Activated naive CD4-positive, alpha-beta T cell (primary cell): ENCODE data around the gene TLX1.

Experiments used
- DNase-seq, 4 experiments: peaks; one replicate each; lab custom pipeline; 2025; lab: John Stamatoyannopoulos, UW

The TLX1 gene

DNA sequence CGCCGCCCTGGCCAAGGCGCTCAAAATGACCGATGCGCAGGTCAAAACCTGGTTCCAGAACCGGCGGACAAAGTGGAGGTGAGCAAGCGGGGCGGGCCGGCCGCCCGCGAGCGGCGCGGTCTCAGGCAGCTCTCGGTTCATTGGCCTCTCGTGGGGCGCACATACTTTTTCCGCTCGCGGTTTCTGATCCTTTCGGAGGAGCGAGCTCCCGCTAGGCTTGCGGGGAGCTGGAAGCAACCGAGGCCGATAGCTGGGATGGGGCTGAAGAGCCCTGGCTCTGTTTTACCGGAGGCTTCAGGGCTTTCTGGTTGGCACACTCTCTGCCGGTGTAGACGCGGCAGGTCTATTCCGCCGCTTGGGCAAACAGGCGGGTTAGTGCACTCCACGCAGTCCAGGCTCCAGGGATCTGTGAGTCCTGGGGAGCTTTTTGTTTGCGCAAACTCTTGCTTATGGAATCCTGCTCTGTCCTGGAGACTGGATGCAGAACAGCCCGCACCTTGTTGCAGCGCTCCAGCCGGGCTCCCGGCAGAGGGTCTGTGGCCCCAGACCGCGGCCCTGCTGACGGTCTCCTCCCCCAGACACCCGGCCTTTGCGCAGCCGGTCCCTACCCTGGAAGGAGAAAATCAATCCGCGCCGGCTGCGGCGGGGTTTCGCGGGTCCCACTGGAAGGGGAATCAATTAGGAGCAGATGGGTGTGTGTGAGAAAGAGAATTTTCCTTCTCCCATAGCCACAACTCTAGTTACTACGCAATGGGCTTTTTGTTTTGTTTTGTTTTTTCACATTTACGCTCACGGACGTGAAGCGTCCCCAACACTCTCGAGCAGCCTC lies 3.4 kb downstream of the TLX1 start:
- DNase-seq = no peak

DNA sequence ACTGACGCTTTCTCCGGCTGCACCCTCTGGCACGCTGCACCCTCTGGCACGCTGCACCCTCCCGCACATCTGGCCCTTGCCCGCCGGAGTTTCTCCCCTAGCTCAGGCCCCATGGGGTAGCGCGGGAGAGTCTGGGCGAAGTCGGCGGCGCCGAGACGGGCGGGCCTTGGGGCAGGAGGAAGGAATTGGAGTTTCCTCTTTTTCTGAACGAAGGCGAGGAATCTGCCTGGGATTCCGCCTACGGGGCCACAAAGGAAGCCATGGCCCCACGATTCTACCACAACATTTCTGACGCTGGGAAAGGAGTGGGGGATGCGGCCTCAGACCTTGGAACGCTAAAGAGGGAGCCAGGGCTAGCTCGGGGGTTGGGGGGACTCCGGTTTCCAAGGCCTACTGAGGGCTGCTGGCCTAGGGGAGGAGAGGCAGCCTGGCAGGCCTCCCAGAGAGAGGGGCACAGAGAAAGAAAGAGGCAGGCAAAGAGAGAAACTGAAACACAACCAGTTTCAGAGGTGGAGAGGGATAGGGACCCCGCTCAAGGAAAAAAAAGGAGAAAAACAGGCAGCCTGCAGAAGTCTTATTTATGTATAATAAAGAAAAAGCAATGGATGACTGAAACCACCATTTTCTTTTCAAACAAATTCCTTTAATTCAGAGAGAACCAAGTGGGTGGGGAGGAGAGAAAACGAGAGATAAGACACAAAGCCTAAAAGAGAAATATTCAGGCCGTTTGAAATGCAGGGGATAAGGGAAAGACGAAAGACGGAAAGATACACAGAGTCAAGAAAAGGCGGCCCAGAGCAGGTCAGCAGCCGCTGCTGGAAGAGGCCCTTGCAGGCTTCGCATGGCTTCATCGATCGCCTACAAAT lies 4.3 kb downstream of the TLX1 start:
- DNase-seq = no peak

DNA sequence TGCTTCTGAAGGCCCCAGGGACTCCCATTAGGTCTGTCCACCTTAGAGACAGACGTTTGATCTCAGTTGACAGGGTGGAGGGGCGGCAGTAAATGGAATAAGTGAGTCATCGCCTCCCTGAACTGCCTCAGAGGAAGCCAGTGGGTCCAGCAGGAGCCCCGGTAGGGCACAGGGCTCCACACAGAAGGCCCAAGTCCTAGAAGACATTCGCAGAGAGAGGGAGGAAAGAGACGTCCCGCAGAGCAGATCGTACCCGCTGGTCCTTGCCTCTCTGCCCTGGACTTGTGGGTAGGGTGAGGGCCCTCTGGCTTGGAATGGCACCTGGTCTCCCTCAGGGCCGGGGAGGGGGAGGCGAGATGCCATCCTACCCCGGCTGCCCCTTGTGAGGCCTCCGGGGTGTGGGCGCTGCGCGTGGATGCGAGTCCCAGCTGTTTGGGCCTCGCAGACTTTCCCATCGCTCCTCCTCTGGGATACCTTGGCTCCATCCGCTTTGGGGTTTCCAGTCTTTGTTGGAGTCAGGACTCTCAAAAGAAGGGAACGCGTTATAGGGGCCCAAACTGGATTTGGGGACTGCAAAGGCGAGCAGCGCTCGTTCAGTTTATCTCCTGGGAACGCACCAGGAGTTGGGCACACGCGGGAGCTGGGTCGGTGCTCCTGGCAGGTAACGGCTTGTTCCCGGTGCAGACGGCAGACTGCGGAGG lies 5.1 kb downstream of the TLX1 start:
- no peak for DNase-seq

DNA sequence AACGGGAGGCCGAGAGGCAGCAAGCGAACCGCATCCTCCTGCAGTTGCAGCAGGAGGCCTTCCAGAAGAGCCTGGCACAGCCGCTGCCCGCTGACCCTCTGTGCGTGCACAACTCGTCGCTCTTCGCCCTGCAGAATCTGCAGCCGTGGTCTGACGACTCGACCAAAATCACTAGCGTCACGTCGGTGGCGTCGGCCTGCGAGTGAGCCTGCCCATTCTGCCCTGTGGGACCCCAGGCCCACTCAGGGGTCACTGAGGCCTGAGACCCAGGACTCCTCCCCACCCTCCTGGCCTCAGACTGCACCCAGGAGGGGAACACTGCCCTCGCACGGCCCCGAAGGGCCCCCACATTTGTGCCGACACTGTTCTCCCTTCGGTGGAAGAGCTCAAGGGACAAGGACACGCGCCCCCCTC lies 5.6 kb downstream of the TLX1 start:
- no peak for DNase-seq

DNA sequence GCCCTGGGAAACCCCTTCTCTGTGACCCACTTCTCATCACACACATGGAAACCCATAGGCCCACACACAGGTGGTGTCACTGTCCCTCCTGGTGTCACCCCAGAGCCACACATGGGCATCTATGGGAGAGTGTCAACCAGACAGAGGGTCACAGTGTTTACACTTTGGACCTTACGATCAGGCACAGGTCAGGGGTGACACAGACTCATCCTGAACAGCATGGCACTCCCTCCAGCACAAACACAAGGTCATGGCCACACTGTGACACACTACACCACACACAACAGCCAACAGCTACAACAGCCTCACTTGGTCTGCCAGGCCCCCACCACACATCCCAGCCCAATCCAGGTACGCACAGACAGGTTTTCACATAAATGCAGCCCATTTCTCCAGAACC lies 6.2 kb downstream of the TLX1 start:
- no peak for DNase-seq

DNA sequence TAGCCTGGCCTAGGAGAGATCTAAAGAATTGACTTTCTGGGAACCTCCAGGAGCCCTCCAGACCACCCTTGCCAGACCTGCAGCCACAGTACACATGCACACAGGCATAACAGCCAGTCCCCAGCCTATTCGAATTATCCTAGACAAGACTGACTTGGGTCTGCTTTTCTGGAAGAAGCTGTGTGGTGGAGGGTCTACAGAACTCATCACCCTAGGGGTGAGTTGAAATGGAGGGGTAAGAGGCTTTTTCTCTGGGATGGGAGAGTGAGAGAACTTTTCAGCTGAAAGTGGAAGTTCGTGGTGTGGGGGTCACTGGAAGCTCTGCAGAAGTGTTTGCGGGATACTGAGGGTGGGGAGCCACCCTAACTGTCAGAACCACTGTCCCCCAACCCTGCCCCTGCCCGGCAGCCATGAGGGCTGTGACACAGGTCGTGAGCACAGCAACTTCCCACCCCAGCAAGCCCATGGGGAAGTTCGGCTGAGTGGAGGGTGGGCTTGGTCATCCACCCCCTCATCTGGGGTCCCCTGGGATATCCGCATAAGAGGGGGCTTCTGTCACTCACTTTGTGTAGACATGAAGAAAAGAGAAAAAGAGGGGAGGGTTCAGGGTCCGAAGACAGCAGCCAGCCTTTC lies 7.8 kb downstream of the TLX1 start:
- DNase-seq = no peak

DNA sequence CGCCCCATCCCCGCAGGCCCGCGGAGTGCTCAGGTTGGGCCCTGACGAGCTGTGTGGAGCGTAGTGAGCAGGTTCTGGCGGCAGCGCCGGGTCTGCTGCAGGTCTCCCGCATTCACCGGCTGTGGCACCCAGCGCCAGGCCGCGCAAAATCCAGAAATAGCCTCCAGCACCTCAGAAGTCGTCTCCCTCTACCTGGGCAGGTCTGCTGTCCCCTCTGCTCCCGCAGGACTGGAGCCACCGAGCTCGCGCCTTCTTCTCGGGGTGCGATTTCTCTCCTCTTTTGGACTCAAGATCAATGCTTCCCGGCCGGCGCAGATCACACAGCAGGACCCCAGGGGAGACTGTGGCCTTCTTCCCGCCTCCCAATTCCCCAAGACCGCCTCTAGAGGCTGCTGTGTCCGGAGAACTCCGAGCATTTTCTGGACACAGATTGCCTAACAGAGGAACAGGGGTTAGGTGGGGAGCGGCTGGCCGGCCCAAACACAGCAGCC lies 8.4 kb downstream of the TLX1 start:
- DNase-seq = no peak

DNA sequence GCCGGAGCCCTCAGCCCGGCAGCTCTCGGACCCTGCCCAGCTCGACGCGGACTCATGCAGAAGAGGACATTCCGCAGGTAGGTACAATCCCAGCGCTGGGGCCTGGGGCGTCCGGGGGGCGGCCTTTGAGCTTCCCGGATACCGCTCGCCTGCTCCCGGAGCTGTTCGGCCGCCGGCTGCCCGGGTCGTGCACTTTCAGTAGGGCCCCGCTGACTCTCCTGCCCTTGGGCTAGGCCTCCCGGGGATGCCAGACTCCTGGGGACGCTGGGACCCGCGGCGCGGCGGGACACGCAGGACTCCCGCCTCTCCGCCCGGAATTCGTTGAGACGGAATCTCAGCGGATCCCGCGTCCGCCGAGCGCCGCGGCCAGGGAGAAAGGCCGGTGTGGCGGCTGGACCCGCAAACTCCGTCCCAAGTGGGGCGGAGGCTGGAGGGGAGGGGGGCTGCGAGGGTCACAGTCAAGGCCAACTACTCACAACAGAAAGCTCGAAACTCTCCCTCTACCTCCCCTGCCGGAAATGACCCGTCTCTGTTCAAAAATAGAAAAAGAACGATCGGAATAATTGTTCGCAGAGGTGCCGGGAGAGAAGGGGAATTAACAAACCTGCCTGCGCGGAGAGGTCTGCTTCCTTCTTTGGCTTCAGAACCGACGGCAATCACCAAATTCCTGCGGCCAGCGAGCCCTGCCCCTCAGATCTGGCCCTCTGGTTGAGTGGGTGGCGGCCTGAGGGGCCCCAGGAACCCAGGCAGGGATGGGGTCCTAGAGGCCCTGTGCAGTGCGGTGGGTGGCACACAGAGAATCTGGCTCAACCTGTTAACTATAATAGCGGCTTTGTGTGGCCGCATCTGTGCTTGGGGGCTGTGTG lies 9.2 kb downstream of the TLX1 start:
- DNase-seq = no peak

DNA sequence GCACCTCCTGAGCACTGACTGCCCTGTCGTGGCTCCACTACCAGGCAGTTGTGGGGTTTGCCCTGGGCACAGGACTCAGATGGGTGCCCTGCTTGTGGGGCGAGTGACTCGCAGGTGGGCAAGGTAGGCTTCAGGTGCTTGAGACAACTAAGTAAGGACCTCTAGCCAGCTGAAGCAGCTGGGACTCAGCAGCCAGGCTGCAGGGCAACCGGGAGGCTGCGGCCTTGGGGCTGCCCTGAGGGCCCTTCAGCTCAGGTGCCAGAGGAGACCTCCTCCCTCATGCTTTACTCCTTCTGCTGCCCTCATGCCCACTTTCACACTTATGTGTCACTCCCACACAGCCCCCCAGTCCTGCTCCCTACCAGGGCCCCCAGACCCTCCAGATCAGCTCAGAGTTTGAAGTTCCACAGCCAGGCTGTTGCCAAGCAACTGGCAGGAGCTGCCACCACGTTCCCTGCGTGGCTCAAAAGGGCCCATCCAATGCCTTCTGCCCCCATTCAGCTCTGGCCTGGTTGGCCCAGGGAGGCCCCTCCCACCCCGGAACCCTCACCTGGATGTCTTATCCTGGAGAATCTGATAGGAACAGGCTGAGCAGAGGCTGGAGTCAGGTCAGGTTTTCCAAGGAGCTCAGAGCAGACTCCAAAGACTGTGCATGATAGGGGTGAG lies 10.0 kb downstream of the TLX1 start:
- no peak for DNase-seq

DNA sequence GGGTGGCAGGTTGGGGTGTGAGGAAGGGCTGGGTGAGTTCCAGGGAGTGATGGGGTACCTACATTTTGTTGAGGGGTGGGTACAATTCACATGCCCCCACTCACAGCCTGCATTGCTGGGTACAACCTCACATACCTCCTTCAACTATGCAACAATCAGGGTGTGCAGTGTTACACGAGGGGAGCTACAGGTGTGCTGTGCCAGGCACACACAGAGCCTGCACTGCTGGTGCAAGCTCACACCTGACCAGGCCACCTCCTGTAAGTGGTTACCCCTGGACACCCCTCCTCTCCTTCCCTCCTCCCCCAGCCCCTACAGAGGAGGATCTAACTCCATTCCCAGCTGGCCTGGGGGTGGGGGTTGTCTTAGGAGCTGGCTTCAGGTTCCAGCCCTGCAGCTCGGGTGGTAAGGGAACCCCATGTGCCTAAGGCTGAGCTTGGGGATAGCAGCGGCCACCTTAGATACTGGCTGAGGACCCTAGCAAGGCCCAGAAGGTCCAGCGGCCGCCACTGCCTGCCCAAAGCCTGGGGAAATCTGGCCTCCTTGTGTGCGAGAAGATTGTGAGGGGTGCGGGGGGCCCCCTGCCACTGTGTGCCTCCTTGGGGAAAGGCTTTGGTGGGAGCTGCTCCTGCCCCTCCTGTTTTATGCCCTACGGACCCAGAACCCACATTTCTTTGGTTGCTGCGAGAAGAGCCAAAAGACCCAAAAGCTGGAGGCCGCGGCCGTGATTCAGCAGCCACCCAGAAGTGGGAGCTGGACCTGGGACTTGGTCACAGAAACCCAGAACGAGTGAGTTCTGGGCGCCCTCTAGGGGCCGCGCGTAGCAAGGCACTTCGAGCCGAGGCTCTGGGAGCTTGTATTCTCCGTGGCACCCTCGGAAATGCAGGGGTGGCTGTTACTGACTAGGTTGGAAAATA lies 10.8 kb downstream of the TLX1 start:
- peak; percentile 52 to 73 (median 66) for DNase-seq

DNA sequence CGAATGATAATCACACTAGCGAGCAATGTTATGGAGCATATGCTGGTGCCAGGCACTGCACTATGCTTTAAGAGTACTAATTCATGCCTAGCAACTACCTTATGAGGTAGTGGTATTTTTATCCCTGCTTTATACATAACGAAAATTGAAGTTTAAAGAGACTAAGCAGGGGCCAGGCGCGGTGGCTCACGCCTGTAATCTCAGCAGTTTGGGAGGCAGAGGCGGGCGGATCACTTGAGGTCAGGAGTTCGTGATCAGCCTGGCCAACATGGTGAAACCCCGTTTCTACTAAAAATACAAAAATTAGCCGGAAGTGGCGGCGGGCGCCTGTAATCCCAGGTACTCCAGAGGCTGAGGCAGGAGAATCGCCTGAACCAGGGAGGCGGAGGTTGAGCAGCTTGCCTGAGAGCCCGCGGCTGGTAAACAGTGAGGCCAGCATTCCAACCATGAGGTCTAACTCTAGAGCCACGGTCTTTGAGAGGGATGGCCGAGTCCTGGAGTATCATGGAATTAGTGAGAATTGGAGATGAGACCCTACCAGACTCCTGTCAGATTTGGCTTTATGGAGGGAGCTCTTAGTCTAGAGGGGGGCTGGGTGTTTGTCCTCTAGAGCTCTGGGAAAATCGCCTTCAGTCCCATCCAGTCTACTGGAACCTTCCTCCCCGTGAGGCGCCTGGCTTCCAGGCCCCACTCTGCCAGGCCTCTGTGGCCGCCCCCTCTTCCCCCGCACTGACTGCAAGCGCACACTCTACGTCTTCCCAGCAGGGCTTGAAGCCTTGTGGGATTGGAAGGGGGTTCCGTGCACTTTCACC lies 11.6 kb downstream of the TLX1 start:
- DNase-seq = no peak

DNA sequence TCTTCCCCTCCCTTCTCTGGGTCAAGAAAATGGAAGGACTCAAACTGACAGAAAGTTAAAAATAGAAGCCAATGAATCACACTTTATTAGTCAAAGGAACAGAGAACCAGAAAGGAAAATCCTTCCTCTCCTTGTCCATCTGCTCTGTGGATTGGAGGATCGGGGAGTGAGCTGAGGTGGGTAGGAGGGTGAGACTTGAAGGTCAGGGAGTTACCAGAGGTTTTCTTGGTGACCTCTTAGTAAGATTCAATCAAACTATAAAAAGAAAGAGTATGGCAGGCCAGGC lies 12.2 kb downstream of the TLX1 start:
- no peak for DNase-seq

DNA sequence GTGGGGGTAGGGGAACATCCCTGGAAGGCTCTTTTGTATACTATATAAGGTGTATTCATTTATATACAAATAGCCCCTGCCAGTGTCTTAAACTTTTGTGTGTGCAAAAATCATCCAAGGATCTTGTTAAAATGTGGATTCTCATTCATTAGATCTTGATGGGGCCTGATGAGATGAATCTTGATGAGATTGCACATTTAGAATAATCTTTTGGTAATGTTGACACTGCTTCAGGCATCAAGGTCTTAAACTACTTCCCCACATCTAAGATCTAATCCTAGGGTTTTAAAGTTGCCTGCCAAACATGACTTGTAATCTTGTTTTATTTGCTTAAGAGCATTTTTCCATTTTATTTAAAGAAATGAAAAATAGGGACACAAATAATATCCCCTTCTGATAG lies 13.0 kb downstream of the TLX1 start:
- no peak for DNase-seq

DNA sequence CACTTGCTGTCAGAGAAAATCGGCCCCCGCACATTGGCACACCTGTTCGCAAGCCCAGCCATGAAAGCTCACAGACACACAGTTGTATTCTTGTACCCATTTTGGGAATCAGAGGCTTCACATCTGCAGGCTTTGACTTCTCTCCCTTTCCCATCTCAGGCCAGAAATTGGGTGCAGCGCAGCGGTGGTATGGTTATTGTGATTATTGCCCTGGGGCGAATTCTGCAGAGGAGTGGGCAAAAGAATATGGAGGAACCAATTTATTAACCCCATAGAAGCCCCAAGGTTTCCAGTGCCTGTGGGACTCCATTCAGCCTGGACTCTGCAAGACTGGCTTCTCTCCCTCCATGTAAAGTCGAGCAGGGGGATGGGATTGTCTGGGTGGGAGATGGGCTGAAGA lies 14.0 kb downstream of the TLX1 start:
- DNase-seq = no peak

DNA sequence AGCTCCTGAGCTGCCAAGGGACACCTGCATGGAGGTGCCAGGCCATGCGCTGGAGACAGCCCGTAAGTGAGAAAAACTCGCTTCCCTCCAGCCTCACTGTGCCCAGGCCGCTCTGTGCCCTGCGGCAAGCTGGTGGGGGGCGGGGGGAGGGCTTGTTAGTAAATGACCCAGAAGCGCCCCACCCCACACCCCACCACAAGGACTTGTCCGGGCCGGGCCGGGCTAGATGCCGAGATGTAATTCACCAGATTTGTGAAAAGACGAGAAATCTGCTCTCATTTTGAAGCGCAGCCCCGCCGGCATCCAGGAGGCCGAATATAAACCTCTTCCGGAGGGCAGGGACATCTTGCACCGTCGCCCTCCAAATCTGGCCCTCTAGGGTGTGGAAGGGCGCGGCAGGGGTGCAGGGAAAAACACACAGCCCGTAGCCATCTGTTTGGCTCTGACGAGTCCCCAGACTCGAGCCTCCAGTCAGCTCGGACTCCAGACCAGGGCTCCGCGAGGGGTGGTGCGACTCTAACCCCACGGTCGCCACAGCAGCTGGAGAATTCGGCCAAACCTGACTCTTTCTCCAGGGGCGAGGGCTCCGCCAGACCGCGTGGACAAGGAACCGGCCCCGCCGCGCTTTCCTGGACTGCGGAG lies 14.8 kb downstream of the TLX1 start:
- no peak for DNase-seq

DNA sequence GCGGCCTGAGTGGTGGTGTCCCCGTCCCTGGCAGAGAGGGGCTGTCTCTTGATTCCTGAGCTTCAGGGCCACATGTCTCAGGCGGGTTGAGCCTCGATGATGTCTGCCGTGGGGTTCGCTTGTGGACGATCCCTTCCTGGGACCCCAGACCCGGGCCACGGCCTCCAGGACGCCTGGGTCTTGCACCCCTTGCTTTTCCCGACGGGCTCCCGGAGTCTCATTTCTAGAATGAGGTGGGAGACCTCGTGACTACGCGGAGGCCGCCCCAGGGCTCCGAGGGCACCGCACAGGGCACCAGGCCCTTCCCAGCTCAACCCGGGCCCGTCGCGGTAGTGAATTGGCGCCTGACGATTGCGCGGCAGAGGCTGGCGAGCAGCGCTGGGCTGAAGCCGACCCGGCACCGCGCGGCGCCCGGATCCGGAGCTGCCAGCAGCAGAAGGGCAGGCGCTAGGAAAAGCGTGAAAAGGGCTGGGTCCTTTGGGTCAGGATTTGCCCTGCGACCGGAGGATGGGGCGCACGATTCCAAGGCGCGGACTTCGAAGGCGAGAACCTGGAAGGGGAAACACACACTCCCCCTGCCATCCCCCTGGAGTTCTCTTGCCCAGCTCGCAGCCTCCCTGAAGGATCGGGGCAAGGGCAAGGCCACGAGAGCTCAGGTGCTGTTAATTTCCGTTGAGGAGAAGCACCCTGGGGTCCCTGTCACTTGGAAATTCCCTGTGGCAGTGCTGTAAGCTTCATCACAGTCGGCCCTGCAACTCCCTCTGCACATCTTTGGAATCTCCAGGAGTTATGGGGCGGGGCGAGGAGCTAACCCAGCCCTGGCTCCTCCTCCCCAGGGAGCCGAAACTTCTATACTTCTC lies 15.5 kb downstream of the TLX1 start:
- DNase-seq = no peak

DNA sequence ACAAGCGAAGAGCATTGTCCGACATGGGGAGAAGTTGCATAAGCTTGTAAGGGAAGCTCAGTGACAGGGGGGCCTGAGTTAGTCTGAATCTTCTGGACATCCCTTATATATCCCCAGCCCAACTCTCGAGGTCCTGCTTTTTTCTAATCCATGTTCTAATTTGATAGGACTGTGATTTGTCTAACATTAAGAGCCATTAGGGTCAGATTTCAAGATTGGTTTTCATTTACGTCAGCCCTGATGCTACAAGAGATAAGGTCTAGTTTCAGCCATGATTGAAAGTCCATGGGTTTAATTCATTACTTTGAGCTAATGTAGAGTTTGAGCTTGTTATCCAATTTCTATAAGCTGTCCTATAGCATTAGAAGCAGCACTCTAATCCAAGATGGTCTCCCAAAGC lies 20.3 kb downstream of the TLX1 start:
- no peak for DNase-seq
